ENCODE data around the gene C2orf42.

DNA sequence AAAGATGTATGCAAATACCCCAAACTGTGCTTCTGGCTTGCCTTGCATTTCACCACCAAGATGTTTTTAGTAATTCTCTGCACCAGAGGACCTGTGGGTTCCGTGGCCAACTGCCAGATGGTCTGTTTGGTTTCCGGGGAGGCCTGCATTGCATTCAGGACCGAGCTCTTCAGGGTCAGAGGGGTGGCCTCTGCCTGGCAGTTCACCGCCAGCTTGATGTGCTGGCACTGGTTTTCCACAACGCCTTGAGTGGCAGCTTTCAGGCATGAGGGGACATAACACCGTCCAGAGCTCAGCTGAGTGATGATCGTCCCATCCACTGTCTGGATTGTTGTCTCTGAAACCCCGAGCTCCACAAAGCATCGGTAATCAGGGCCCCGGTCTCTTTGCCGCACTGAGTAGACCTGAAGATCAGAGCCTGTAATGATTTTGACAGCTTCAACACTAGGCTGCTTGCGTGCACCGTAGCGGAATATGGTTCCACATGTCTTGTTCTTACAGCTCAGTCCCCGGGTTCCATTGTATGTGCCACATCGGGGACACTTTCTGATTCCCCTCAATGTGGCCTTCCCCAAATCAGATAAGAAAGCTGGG is 9.4 kb downstream of the C2orf42 start:
- TF ChIP-seq RFX5 (IDR thresholded peaks at IDR 0.05; ENCODE audit: low read depth, low read length), result no peak
- TF ChIP-seq, protein P1, sequence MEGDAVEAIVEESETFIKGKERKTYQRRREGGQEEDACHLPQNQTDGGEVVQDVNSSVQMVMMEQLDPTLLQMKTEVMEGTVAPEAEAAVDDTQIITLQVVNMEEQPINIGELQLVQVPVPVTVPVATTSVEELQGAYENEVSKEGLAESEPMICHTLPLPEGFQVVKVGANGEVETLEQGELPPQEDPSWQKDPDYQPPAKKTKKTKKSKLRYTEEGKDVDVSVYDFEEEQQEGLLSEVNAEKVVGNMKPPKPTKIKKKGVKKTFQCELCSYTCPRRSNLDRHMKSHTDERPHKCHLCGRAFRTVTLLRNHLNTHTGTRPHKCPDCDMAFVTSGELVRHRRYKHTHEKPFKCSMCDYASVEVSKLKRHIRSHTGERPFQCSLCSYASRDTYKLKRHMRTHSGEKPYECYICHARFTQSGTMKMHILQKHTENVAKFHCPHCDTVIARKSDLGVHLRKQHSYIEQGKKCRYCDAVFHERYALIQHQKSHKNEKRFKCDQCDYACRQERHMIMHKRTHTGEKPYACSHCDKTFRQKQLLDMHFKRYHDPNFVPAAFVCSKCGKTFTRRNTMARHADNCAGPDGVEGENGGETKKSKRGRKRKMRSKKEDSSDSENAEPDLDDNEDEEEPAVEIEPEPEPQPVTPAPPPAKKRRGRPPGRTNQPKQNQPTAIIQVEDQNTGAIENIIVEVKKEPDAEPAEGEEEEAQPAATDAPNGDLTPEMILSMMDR (IDR thresholded peaks at IDR 0.05 in 2 of 3, conservative IDR thresholded peaks at IDR 0.05 in 1 of 3; ENCODE audit: control insufficient read depth in 2 of 3, extremely low read depth in 1 of 3, insufficient read depth in 1 of 3, low read depth in 3 of 3, low read length in 3 of 3), result no peak
- TF ChIP-seq SIN3A (IDR thresholded peaks at IDR 0.05; ENCODE audit: low read depth, low read length), result no peak
